Measurements from ENCODE around the gene PAK5.

DNA sequence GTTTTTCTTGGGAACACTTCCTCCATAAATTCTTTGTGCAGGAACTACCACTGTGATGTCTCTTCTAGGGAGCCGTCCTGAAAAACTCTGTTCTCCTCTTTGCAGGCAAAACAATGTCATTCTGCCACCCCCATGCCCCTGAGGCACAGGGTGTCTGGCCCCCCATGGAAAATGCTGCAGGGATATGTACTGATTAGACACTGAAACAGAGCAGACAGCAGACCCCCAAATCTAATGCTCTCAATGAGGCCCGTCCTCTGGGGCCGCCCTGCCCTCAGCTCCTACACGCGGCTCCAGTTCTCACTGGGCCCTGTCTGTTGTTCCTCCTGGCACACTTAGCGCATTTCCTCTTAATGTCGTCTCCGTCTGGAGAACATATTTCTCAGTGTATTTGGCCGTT is 227.0 kb downstream of the PAK5 start:
- TF ChIP-seq EZH2phosphoT487 (conservative IDR thresholded peaks at IDR 0.05; ENCODE audit: low read length) = no peak
- TF ChIP-seq, protein P1, sequence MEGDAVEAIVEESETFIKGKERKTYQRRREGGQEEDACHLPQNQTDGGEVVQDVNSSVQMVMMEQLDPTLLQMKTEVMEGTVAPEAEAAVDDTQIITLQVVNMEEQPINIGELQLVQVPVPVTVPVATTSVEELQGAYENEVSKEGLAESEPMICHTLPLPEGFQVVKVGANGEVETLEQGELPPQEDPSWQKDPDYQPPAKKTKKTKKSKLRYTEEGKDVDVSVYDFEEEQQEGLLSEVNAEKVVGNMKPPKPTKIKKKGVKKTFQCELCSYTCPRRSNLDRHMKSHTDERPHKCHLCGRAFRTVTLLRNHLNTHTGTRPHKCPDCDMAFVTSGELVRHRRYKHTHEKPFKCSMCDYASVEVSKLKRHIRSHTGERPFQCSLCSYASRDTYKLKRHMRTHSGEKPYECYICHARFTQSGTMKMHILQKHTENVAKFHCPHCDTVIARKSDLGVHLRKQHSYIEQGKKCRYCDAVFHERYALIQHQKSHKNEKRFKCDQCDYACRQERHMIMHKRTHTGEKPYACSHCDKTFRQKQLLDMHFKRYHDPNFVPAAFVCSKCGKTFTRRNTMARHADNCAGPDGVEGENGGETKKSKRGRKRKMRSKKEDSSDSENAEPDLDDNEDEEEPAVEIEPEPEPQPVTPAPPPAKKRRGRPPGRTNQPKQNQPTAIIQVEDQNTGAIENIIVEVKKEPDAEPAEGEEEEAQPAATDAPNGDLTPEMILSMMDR (IDR thresholded peaks at IDR 0.05; ENCODE audit: insufficient read depth, low read length, poor library complexity, severe bottlenecking) = no peak

Data from SU-DHL-6 (cell line).